Tibial artery (tissue), 4 donors: ENCODE data around the gene TNIP1.
A peak's percentile ranks its signal among the peaks of the same experiment; 100 is the strongest.

Experiments
- DNase-seq, 2 donors: peaks; one replicate each; pipeline ENCODE4 v3.0.0-alpha.2; 2019
- H3K27ac ChIP-seq, 2 donors: fragments of 200-600 bp; sonication (generic) in 1 of 2; 1 replicate in 1 of 2; 2 replicates in 1 of 2; pipeline ENCODE4 v1.5.1; 2018 to 2019; ENCODE audit warnings: mild to moderate bottlenecking in 1 of 2
- H3K27me3 ChIP-seq, 2 donors: fragments of 200-600 bp; sonication (generic) in 1 of 2; one replicate each; pipeline versions ENCODE4 v1.5.1 to v1.6.0; 2016 to 2019
- H3K36me3 ChIP-seq, 3 donors: fragments of 200-600 bp; sonication (generic) in 2 of 3; one replicate each; pipeline ENCODE4 v1.5.1; 2016 to 2019; ENCODE audit warnings: mild to moderate bottlenecking in 2 of 3
- H3K4me1 ChIP-seq, 4 donors: fragments of 200-600 bp; sonication (generic) in 2 of 4; 1 replicate in 3 of 4; 2 replicates in 1 of 4; pipeline ENCODE4 v1.5.1; 2016 to 2019
- H3K4me3 ChIP-seq, 2 donors: fragments of 200-600 bp; sonication (generic) in 1 of 2; 1 replicate in 1 of 2; 2 replicates in 1 of 2; pipeline ENCODE4 v1.5.1; 2018 to 2019; ENCODE audit warnings: mild to moderate bottlenecking in 2 of 2
- H3K9me3 ChIP-seq, 3 donors: fragments of 200-600 bp; sonication (generic) in 1 of 3; one replicate each; pipeline ENCODE4 v1.5.1; 2016 to 2019
- intact Hi-C: fragments of 100-400 bp; cut with DNase I; formaldehyde crosslinking; loops from one replicate; pipeline ENCODE4 v1.15.0; 2023; ENCODE audit warnings: low total_unique reads
- TF ChIP-seq, protein P1 (sequence below), 2 experiments: fragments of 200-600 bp in 1 of 2; fragments of 450-650 bp in 1 of 2; IDR thresholded peaks; one replicate each; pipeline ENCODE4 v1.5.1; 2017 to 2019; ENCODE audit warnings: antibody characterized with exemption in 2 of 2, mild to moderate bottlenecking in 1 of 2, moderate library complexity in 1 of 2

TNIP1 gene

DNA sequence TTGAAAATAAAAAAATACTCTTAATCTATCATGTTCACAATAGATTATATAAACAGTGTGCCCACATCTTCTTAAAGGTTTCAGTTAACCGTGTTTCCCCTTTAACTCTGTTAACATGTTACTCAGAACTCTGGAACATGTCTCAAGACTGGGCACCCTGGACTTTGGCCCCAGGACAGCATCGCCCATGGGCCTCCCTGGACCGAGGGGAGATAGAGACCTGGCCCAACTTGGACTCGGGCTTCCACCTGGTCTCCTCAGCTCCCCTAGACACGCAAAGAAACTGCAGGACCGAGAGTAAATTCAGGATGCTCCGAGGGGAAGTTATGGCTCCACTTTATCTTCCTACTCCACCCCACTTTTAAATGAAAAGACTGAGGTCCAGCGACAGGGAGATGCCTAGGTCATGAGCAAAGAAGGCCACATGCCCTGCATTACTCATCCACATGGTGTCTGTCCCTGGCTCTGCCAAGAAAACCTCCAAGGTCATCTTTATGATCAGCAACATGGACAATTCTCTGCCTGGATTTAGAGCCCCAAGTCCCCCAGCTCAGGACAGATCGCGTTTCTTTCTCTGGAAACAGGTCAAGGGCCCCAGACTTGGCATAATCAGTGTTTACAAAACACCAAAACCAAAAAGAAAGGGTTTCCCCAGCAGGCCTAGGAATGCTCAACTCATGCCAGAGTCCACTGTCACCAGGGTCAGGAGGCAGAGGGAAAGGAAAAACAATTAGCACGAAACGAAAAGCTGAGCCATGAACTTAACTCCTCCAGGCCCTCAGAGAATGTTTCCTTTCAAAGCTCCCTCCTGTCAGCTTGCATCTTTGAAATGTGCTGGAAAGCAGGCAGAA lies 43.0 kb downstream of the TNIP1 start:
- Histone ChIP-seq H3K27ac (peak overlapping the region; percentile 61 to 68), H3K9me3 (no peaks in the 10 kb centered on the region), H3K4me1 (peaks cover 0 to 36% (median 26%) of the 10 kb centered on the region in 4 donors), H3K27me3 (no peaks in the 10 kb centered on the region), H3K36me3 (peaks cover 61 to 94% (median 69%) of the 10 kb centered on the region in 3 donors), H3K4me3 (no peak overlapping the region)
- intact Hi-C loops: no loop called here
- TF ChIP-seq, protein P1, sequence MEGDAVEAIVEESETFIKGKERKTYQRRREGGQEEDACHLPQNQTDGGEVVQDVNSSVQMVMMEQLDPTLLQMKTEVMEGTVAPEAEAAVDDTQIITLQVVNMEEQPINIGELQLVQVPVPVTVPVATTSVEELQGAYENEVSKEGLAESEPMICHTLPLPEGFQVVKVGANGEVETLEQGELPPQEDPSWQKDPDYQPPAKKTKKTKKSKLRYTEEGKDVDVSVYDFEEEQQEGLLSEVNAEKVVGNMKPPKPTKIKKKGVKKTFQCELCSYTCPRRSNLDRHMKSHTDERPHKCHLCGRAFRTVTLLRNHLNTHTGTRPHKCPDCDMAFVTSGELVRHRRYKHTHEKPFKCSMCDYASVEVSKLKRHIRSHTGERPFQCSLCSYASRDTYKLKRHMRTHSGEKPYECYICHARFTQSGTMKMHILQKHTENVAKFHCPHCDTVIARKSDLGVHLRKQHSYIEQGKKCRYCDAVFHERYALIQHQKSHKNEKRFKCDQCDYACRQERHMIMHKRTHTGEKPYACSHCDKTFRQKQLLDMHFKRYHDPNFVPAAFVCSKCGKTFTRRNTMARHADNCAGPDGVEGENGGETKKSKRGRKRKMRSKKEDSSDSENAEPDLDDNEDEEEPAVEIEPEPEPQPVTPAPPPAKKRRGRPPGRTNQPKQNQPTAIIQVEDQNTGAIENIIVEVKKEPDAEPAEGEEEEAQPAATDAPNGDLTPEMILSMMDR (IDR thresholded peaks at IDR 0.05): no peak
- DNase-seq: peak; percentile 76 to 79

DNA sequence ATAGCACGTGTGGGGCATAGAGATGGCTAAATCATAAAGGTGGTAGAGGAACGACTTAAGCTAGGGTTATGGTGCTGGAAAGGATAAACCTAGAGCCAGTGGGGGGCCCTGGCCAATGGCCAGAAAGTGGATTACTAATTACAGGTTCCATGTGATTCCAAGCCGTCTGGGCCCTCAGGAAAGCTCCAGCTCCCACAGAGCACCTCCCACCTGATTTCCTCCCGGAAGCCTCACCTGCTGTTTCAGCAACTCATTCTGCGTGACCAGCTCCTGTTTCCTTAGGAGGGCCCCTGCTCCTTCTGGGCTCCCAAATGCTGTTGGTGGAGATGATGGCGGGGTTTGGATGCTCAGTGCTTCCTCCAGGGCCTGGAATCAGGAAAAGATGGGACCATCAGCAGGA lies 44.3 kb downstream of the TNIP1 start:
- no peak for DNase-seq
- intact Hi-C loops: no loop called here
- Histone ChIP-seq H3K9me3 (no peaks in the 10 kb centered on the region), H3K36me3 (peaks cover 49 to 94% (median 68%) of the 10 kb centered on the region in 3 donors), H3K4me3 (no peak overlapping the region), H3K27me3 (no peaks in the 10 kb centered on the region), H3K4me1 (peaks cover 0 to 37% (median 26%) of the 10 kb centered on the region in 4 donors), H3K27ac (peak overlapping the region in 1 of 2 donors; percentile 68)
- TF ChIP-seq, protein P1 (IDR thresholded peaks at IDR 0.05): no peak

GRCh38 chr5:151034422-151035379 lies 46.1 kb downstream of the TNIP1 start:
- Histone ChIP-seq H3K4me3 (no peak overlapping the region), H3K27me3 (no peaks in the 10 kb centered on the region), H3K27ac (no peak overlapping the region), H3K4me1 (peaks cover 0 to 46% (median 34%) of the 10 kb centered on the region in 4 donors), H3K36me3 (peaks cover 47 to 95% (median 74%) of the 10 kb centered on the region in 3 donors), H3K9me3 (no peaks in the 10 kb centered on the region)
- TF ChIP-seq, protein P1 (IDR thresholded peaks at IDR 0.05): no peak
- intact Hi-C loops: no loop called here
- DNase-seq: no peak

DNA sequence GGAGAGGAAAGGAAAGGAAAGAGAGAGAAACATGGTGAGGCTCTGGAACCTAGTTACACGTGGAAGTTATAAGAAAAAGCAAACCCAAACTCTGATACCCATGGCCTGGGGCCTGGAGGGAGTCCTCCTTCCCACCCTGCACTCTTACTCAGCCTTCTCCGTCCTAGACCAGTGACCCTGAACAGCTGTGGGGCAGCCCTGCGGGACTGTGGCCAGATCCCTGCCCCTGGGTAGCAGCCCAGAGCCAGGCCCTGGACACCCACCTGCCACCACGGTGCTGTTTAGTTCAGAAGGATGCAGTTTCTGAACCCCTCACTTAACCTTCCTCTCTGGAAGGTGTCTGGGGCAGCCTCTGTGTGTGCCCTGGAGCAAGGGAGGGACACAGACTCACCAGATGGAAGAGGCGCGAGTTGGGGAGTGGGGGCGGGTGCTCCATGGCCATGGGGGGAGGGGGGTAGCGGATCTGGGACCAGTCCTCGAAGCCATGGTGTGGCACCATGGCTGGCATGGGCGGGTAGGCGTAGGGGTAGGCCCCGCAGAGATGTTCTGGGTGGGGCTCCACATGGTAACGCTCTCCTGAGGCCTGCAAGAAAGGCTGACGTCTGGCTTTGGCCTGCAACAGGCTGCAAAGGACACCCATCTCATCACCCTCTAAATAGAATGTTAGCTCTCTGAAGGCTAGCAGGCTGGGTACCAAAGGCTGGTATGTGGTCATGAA lies 47.5 kb downstream of the TNIP1 start:
- H3K36me3 ChIP-seq: peaks cover 45 to 95% (median 81%) of the 10 kb centered on the region in 3 donors
- no peak for DNase-seq
- no peak overlapping the region for H3K27ac ChIP-seq
- peaks cover 0 to 36% (median 27%) of the 10 kb centered on the region in 4 donors for H3K4me1 ChIP-seq
- no peaks in the 10 kb centered on the region for H3K9me3 ChIP-seq
- intact Hi-C loops: no loop called here
- TF ChIP-seq, protein P1 (IDR thresholded peaks at IDR 0.05): no peak
- no peaks in the 10 kb centered on the region for H3K27me3 ChIP-seq
- H3K4me3 ChIP-seq: no peak overlapping the region

- Histone ChIP-seq H3K4me1 (peaks cover 0 to 32% (median 17%) of the 10 kb centered on the region in 4 donors), H3K36me3 (peaks cover 58 to 98% (median 92%) of the 10 kb centered on the region in 3 donors), H3K27me3 (no peaks in the 10 kb centered on the region), H3K27ac (peak overlapping the region in 1 of 2 donors; percentile 47), H3K4me3 (no peak overlapping the region), H3K9me3 (no peaks in the 10 kb centered on the region)
- intact Hi-C loops: no loop called here
- no peak for DNase-seq
- TF ChIP-seq, protein P1 (IDR thresholded peaks at IDR 0.05): no peak
Measured at GRCh38 chr5:151031554-151031953, 49.3 kb downstream of the TNIP1 start.
